Left kidney (tissue), 2 donors: ENCODE data around the gene UTP15. TPM values are rescaled to one million over a fixed set of nuclear protein-coding genes. Genes with fewer than 3 reads are reported as not detected.

Source experiments
- DNase-seq: peaks from one replicate; pipeline ENCODE4 v3.0.0-alpha.2; 2013
- polyA plus RNA-seq: library from polyadenylated mRNA; unstranded; fragments of 120-200 nt; gene quantifications from one replicate; pipeline ENCODE4 v1.2.1, GENCODE V29; 2013; ENCODE audit not compliant: insufficient read length

UTP15 gene
- polyA plus RNA-seq, 1 donor, result 22.8 TPM

GRCh38 chr5:73623060-73623459 lies 57.5 kb downstream of the UTP15 start:
- DNase-seq, result no peak

DNA sequence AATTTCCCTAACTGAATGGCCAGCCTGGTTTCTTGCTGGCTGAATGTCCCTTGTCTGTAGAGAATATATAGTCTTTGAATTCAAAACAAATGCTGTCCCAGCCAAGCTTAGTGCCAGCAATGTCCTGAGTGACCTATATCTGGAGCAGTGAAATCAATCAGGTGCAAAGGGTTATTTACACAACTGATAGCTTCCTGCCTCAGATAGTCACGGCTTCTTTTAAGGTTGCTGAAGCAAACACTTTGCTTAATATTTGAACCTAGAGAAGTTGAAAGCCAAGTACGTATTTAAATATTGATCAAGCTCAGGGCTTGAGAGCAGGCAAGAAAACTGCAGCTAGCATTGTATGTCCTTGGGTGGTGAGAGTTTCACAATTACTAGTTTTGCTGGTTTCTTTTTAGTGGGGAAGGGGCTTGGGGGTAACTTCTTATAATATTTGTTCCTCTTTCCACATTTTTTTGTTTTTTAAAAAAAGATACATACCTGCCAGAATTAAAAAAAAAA lies 58.4 kb downstream of the UTP15 start:
- DNase-seq, result no peak

DNA sequence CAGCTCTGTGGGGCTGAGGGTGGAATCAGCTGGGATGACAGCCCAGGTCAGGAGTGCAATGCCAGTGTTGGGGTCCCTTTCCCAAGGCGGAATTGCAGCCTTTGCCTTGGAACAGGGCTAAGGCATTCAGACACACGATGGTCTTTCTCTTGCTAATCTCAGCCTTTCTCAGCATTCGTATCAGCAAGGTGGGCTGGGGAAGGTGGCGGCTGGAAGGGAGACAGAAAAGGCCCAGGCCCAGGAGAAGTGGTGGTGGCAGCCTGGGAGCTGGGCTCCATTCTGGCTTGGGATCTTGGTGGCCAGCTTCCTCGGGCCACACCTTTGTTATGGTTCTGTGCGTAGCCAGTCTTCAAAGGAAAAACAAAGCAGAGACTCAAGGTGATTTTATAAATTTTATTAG lies 59.3 kb downstream of the UTP15 start:
- DNase-seq, result no peak

DNA sequence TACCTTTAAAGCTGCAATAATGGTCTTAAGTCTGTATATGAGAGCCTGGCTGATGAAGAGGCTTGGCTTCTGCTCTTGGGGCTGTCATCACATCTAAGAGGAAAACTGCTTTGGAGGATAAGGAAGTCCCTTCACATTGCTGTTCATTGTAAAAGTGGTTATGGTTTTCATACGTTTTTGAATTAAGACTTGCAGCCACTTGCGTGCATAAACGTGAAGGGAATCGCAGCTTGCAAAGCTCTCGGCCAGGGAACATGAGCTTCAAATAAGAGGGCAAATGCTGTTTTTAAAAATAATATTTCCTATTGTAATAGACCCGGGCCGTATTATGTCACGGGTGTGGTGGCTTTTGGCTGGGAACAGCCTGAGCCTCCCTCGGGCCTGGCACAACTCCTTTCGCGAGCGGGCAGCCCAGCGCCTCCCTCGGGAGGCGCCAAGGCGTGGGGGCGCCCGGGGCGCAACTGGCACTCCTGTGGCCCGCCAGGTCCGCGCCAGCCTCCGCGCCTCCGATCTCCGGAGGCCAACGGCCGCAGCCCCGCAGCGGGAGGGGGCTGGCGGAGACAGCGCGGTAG lies 59.9 kb downstream of the UTP15 start:
- DNase-seq, result no peak

DNA sequence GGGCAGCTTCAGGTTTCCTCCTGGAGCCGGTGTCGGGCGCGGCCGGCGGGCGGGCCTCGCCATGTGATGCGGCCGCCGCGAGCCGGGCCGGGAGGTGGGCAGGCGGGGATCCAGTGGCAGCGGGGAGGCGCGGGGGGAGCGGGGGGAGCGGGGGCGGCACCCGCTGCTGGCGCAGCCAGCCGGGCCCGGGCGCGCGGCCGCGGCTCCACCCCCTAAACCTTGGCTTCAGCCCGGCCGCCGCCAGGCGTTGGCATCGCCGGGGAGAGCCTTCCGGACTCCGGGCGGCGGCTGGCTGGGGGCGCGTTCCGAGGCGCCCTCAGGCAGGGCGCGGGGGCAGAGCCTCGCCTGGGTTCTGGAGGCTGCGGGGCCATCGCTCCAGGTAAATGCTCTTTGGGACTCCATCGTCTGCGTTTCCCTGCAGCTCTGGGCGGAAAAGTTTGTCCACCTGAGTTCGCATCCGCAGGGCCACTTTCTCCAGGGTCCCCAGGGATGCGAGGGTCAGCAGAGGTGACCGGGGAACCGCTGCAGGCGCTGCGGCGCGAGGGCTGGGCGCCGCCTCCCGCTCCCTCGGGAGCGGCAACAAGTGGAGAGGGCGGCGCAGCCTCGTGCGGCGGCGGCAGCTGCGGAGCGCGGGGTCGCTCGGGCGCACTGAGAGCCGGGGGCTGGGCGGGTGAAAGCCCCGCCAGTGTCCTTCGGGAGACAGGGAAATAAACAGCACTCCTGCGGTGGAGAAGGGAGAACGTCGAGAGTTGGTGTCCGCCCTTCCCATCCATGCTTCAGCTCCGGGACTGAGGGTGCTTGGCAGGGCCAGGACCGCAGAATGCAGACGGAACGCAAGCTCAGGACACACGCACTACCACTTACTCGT lies 60.6 kb downstream of the UTP15 start, which contains the start of gene ARHGEF28:
Gene ARHGEF28, plus strand, starts transcription at position 253 of the 868 bp plus-strand sequence. CDS start 58,656 bp downstream, outside the sequence.
- peak; percentile 54 for DNase-seq

DNA sequence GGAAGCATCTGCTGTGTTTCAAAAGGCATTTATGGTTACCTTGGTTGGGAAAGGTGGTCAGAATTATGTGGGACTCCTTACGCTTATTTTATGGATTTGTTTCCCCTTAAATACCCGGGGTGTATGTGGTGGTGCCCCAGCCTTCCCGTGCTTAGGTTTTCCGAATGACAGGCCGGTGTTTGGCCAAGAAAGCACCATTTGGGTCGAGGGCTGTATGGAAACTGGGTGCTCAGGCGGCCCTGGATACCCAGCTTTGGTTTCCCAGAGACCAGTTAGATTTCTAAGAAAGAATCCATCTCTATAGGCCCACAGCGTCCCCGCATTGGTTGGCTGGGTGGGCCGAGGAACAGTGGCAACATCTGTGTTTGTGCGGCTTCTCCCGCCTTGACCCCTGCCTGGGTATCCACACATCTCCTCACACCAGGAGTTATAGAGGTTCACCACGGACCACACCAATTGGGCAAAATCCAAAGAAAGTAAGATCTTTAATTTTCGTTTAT lies 61.3 kb downstream of the UTP15 start:
- no peak for DNase-seq

DNA sequence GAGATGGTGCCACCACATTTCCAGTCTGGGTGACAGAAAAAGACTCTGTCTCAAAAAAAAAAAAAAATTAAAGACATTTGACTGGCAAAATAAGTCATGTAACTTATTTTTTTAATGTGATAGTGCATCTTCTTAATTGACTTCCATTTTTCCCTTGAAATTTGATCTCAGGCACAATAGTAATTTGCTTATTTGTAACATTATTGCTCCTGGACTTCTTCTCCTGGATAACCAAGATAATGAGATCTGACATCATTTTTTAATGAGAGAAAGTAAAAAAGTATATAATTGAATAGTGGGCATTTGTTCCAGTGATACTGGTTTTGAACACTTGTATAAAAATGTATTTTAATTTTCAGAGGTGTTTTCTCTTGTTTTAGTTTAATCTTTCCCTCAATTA lies 63.9 kb downstream of the UTP15 start:
- no peak for DNase-seq

GRCh38 chr5:73630765-73631164 lies 65.2 kb downstream of the UTP15 start:
- DNase-seq, result no peak

DNA sequence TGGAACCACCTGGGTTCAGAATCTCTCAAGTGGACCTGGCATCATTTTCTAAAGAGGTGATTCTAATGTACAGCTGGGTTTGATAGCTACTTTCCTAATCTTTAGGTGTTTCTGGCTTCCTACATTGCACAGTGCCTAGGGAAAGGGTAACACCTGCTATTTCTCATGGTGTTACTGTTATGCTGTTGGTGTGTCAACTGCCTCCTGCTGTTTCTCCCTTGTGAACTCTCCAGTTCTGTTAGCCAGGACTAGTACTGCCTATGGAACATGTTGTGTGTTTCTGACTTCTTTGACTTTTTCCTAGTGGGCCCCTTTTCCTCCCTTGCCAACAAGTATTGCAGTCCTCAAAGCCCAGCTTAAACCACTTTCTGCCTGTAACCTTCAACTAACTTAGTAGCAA lies 66.0 kb downstream of the UTP15 start:
- DNase-seq, result no peak

Other genes with a start within 250 kb of the UTP15 start
- 11.1 TPM for gene FOXD1, start 117.0 kb upstream of the UTP15 start, polyA plus RNA-seq
- 882 TPM for gene BTF3, start 67.3 kb upstream of the UTP15 start, polyA plus RNA-seq
- 67.6 TPM for gene ANKRA2, start 104 bp upstream of the UTP15 start, polyA plus RNA-seq
- gene ARHGEF28, start 60.5 kb downstream of the UTP15 start, polyA plus RNA-seq, result 60.1 TPM